Stimulated activated naive B cell treated with anti-CD40 and anti-IgM and Interleukin-4, amounts not matched to agents 10 μg/mL and 1 μg/mL and 100 μg/mL, for 72 hours (primary cell): ENCODE data around the gene ARL5A.
"Not testable (repeated sequence)": the region's sequence is repeated elsewhere in the genome, so short reads cannot be mapped to it uniquely, and the experiment has no call there.

Experiments used
- ATAC-seq, 2 donors: fragments of 150-1000 bp; cut with Tn5 transposase; replicated peaks; 2 replicates each; pipeline ENCODE4 v1.10.0; 2021; ENCODE audit warnings: moderate library complexity in 1 of 2
- DNase-seq: peaks from one replicate; pipeline ENCODE4 v3.0.0; 2021
- H3K27ac Mint-ChIP-seq: one replicate; pipeline ENCODE4 v1.8.0; 2022; ENCODE audit warnings: mild to moderate bottlenecking, mixed read lengths
- H3K27me3 Mint-ChIP-seq, 2 donors: one replicate each; pipeline ENCODE4 v1.8.0; 2022; ENCODE audit warnings: mixed read lengths in 2 of 2
- H3K36me3 Mint-ChIP-seq, 2 donors: one replicate each; pipeline ENCODE4 v1.8.0; 2022; ENCODE audit warnings: mixed read lengths in 2 of 2, mild to moderate bottlenecking in 1 of 2
- H3K4me1 Mint-ChIP-seq, 2 donors: one replicate each; pipeline ENCODE4 v1.8.0; 2022; ENCODE audit warnings: mixed read lengths in 2 of 2, mild to moderate bottlenecking in 1 of 2
- H3K4me3 Mint-ChIP-seq, 2 donors: one replicate each; pipeline ENCODE4 v1.8.0; 2022; ENCODE audit warnings: mild to moderate bottlenecking in 2 of 2, mixed read lengths in 2 of 2, moderate library complexity in 1 of 2
- H3K9me3 Mint-ChIP-seq, 2 donors: one replicate each; pipeline ENCODE4 v1.8.0; 2022; ENCODE audit warnings: mixed read lengths in 2 of 2, mild to moderate bottlenecking in 1 of 2

ARL5A gene

DNA sequence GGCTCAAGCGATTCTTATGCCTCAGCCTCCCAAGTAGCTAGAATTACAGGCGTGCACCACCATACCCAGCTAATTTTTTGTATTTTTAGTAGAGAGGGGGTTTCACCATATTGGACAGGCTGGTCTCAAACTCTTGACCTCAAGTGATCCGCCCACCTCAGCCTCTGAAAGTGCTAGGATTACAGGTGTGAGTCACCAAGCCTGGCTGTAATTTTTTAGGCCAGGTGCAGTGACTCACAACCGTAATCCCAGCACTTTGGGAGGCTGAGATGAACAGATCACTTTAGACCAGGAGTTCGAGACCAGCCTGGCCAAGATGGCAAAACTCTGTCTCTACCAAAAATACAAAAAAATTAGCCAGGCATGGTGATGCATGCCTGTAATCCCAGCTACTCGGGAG is 33.8 kb downstream of the ARL5A start:
- Mint-ChIP-seq H3K36me3 (peaks cover 31 to 33% of the 10 kb centered on the region in 2 donors), H3K4me1 (peaks cover 2 to 12% of the 10 kb centered on the region in 2 donors)
- ATAC-seq, H3K27ac Mint-ChIP-seq, DNase-seq, H3K4me3 Mint-ChIP-seq, H3K9me3 Mint-ChIP-seq, H3K27me3 Mint-ChIP-seq: not testable (repeated sequence)

DNA sequence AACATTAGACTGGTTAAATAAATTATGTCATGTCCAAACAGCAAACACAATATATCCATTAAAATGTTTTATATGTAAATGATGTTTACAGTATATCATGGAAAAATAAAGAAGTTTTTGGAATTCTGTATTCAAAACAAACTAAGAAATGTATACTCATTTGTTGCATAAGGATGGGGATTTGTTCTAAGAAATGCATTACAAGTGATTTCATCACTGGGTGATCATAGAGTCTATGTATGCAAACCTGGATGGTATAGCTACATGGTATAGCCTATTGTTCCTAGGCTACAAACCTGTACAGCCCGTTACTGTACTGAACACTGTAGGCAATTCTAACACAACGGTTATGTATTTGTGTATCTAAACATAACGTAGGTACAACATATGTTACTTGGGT is 35.1 kb downstream of the ARL5A start:
- peaks cover 2 to 14% of the 10 kb centered on the region in 2 donors for H3K4me1 Mint-ChIP-seq
- no peak overlapping the region for H3K27ac Mint-ChIP-seq
- H3K9me3 Mint-ChIP-seq = no peaks in the 10 kb centered on the region
- no peak for ATAC-seq
- no peaks in the 10 kb centered on the region for H3K27me3 Mint-ChIP-seq
- H3K4me3 Mint-ChIP-seq = no peak overlapping the region
- no peak for DNase-seq
- H3K36me3 Mint-ChIP-seq = peaks cover 33 to 35% of the 10 kb centered on the region in 2 donors

- H3K36me3 Mint-ChIP-seq = peaks cover 35 to 37% of the 10 kb centered on the region in 2 donors
- H3K9me3 Mint-ChIP-seq = no peaks in the 10 kb centered on the region
- no peak overlapping the region for H3K4me3 Mint-ChIP-seq
- no peak for DNase-seq
- H3K4me1 Mint-ChIP-seq = peaks cover 3 to 18% of the 10 kb centered on the region in 2 donors
- H3K27me3 Mint-ChIP-seq = no peaks in the 10 kb centered on the region
- ATAC-seq = peak; percentile 41 to 60
- H3K27ac Mint-ChIP-seq = no peak overlapping the region
These were observed 35.6 kb downstream of the ARL5A start for GRCh38 chr2:151792589-151792988.

- H3K4me1 Mint-ChIP-seq = peaks cover 3 to 13% of the 10 kb centered on the region in 2 donors
- no peak for DNase-seq
- no peak overlapping the region for H3K27ac Mint-ChIP-seq
- H3K36me3 Mint-ChIP-seq = peaks cover 30% of the 10 kb centered on the region in 2 donors
- H3K9me3 Mint-ChIP-seq = no peaks in the 10 kb centered on the region
- ATAC-seq = no peak
- H3K27me3 Mint-ChIP-seq = no peaks in the 10 kb centered on the region
- no peak overlapping the region for H3K4me3 Mint-ChIP-seq
These were observed 36.7 kb downstream of the ARL5A start for GRCh38 chr2:151791545-151791944.

- no peak for ATAC-seq
- peak overlapping the region; percentile 10 for H3K27ac Mint-ChIP-seq
These were observed 37.5 kb downstream of the ARL5A start for GRCh38 chr2:151790689-151791088.

DNA sequence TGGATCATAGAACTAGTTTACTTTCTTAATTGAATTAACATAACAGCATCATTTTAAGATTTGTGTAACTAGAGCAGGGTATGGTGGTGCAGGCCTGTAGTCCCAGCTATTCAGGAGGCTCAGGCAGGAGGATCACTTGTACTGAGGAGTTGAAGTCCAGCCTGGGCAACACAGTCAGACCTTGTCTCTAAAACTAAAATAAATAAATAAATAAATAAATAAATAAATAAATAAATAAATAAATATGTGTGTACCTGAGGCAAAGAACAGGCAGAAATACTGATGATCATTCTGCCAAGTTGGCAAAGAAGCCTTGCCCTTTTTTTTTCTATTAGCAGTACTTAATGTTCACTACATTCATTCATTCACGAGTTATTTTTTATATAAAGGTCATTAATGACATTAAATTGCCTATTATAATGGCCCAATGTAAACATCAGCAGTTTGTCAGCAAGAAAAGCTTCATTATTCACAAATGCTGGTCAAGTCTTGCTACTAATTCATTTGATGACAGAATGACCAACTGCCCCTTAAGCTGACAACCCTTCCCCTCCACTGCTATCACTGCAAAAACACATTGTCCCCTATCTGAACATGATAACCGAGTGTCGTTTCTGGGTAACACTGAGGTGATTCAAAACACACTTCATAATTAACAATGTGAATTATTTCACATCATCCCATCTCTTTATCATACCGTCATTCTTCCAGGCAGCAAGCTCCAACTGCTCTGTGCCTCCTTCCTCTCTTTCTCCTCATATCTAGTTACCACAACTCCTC is 39.0 kb downstream of the ARL5A start:
- Mint-ChIP-seq H3K4me1 (peaks cover 8 to 30% of the 10 kb centered on the region in 2 donors), H3K27me3 (no peaks in the 10 kb centered on the region), H3K4me3 (no peak overlapping the region), H3K27ac (peak overlapping the region; percentile 81), H3K9me3 (no peaks in the 10 kb centered on the region), H3K36me3 (peaks cover 36 to 42% of the 10 kb centered on the region in 2 donors)
- no peak for DNase-seq
- ATAC-seq = no peak

More at GRCh38 chr2:151790689-151791088, 37.5 kb downstream of the ARL5A start:
- H3K36me3 Mint-ChIP-seq = peaks cover 28 to 30% of the 10 kb centered on the region in 2 donors
- no peak for DNase-seq
- H3K9me3 Mint-ChIP-seq = no peaks in the 10 kb centered on the region
- H3K27me3 Mint-ChIP-seq = no peaks in the 10 kb centered on the region
- peaks cover 3 to 19% of the 10 kb centered on the region in 2 donors for H3K4me1 Mint-ChIP-seq
- no peak overlapping the region for H3K4me3 Mint-ChIP-seq

DNA sequence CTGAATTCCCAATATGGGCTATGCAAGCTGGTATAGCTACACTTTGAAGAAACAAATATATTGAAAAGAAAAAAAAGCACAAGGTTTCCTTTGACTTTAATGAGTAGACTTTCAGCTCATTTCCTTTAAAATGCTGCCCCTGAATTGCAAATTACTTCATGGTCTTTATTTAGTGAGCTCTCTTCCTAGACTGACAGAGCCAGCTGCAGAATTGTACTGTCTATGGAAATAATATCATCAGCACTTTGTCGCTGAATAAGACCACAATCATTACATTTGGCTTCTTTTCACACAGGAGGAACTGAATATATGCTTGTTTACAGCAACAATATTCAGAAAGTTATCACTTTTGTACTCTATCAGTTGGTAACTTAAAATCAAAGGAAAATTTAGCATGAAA is 41.7 kb downstream of the ARL5A start:
- Mint-ChIP-seq H3K27ac (no peak overlapping the region), H3K4me3 (no peak overlapping the region), H3K9me3 (no peaks in the 10 kb centered on the region), H3K4me1 (peaks cover 11 to 23% of the 10 kb centered on the region in 2 donors), H3K27me3 (no peaks in the 10 kb centered on the region), H3K36me3 (peaks cover 38 to 44% of the 10 kb centered on the region in 2 donors)
- DNase-seq (no peak), ATAC-seq (no peak)

DNA sequence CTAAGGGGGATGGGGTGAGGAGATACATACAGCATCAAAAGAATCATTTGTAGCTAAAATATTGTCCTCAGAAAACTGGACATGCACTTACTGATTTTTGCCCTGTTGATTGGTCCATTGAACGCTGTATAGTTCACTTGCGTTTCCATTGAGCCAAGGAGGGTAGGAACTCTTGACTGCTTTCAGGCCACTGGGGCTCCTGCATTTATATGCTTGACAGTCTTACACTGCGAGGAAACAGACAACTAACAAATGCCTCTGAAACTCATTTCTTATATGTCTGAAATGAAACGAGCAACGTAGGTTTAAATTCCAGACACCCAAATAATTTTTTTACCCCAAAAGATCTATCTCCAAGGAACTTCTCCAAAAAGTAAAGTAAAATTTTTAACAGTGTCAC is 42.1 kb downstream of the ARL5A start:
- ATAC-seq (no peak), DNase-seq (no peak)
- Mint-ChIP-seq H3K4me1 (peaks cover 11 to 23% of the 10 kb centered on the region in 2 donors), H3K27me3 (no peaks in the 10 kb centered on the region), H3K27ac (no peak overlapping the region), H3K4me3 (no peak overlapping the region), H3K9me3 (no peaks in the 10 kb centered on the region), H3K36me3 (peaks cover 38 to 40% of the 10 kb centered on the region in 2 donors)

GRCh38 chr2:151783133-151783520 is 45.1 kb downstream of the ARL5A start:
- H3K4me3 Mint-ChIP-seq = no peak overlapping the region
- no peaks in the 10 kb centered on the region for H3K27me3 Mint-ChIP-seq
- H3K36me3 Mint-ChIP-seq = peaks cover 48 to 53% of the 10 kb centered on the region in 2 donors
- ATAC-seq = no peak
- H3K27ac Mint-ChIP-seq = no peak overlapping the region
- peaks cover 8 to 21% of the 10 kb centered on the region in 2 donors for H3K4me1 Mint-ChIP-seq
- DNase-seq = no peak
- H3K9me3 Mint-ChIP-seq = peaks cover 3 to 4% of the 10 kb centered on the region in 2 donors

GRCh38 chr2:151782378-151783132 is 45.7 kb downstream of the ARL5A start:
- Mint-ChIP-seq H3K4me3 (no peak overlapping the region), H3K36me3 (peaks cover 49 to 54% of the 10 kb centered on the region in 2 donors), H3K4me1 (peaks cover 7 to 18% of the 10 kb centered on the region in 2 donors), H3K9me3 (peaks cover 3 to 6% of the 10 kb centered on the region in 2 donors), H3K27ac (no peak overlapping the region), H3K27me3 (no peaks in the 10 kb centered on the region)
- DNase-seq (no peak), ATAC-seq (no peak)

DNA sequence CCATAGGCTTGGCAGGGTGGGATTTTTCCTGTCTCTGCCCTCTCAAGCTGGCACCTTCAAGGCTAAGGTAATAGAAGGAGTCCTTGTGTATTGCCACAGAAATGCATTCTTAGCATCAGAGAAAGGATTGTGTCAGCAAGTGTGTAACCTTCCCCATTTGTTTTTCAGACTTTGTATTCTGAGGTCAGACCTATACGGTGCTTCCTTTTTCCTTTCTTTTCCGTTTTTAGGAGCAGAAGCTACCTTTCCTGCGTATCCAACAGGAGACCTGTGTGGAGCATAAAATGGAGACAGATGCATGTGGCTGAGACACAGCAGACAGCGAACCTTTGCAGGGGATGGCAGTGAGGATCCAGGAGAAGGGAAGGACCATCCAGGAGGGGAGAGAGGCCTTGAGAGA is 46.6 kb downstream of the ARL5A start:
- ATAC-seq (no peak), DNase-seq (no peak)
- H3K36me3 Mint-ChIP-seq = peaks cover 59 to 63% of the 10 kb centered on the region in 2 donors
- peaks cover 7 to 18% of the 10 kb centered on the region in 2 donors for H3K4me1 Mint-ChIP-seq
- peaks cover 3 to 8% of the 10 kb centered on the region in 2 donors for H3K9me3 Mint-ChIP-seq
- H3K27ac Mint-ChIP-seq = no peak overlapping the region
- H3K4me3 Mint-ChIP-seq = no peak overlapping the region
- H3K27me3 Mint-ChIP-seq = no peaks in the 10 kb centered on the region

DNA sequence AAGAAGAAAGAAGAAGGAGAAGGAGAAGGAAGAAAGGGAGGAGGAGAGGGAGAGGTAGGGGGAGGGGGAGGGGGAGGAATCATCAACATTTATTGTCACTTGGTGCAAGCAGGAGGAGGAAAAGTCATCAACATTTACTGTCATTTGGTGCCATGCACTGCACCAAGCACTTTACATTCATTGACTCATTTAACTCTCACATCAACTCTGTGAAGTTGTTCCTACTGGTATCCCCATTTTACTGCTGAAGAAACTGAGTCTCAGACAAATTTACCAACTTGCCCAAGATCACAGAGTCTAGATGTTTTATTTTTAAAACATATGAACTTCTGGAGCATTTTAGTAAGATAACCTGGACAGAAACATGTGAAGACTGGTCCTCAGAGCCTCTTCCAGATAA is 47.3 kb downstream of the ARL5A start:
- H3K36me3 Mint-ChIP-seq = peaks cover 66 to 71% of the 10 kb centered on the region in 2 donors
- peaks cover 7 to 15% of the 10 kb centered on the region in 2 donors for H3K4me1 Mint-ChIP-seq
- H3K9me3 Mint-ChIP-seq = peaks cover 3 to 8% of the 10 kb centered on the region in 2 donors
- DNase-seq (no peak), ATAC-seq (no peak)
- H3K4me3 Mint-ChIP-seq = no peak overlapping the region
- no peaks in the 10 kb centered on the region for H3K27me3 Mint-ChIP-seq
- H3K27ac Mint-ChIP-seq = no peak overlapping the region

GRCh38 chr2:151777935-151778334 is 50.3 kb downstream of the ARL5A start:
- no peak for DNase-seq
- peaks cover 14 to 25% of the 10 kb centered on the region in 2 donors for H3K4me1 Mint-ChIP-seq
- H3K36me3 Mint-ChIP-seq = peaks cover 58 to 64% of the 10 kb centered on the region in 2 donors
- H3K27ac Mint-ChIP-seq = no peak overlapping the region
- H3K27me3 Mint-ChIP-seq = no peaks in the 10 kb centered on the region
- no peak for ATAC-seq
- H3K4me3 Mint-ChIP-seq = no peak overlapping the region
- peaks cover 3 to 11% of the 10 kb centered on the region in 2 donors for H3K9me3 Mint-ChIP-seq

GRCh38 chr2:151777487-151777886 is 50.7 kb downstream of the ARL5A start:
- peak overlapping the region; percentile 75 for H3K27ac Mint-ChIP-seq
- H3K36me3 Mint-ChIP-seq = peaks cover 55 to 60% of the 10 kb centered on the region in 2 donors
- DNase-seq = no peak
- H3K4me3 Mint-ChIP-seq = no peak overlapping the region
- no peaks in the 10 kb centered on the region for H3K27me3 Mint-ChIP-seq
- H3K9me3 Mint-ChIP-seq = peaks cover 3 to 11% of the 10 kb centered on the region in 2 donors
- H3K4me1 Mint-ChIP-seq = peaks cover 13 to 29% of the 10 kb centered on the region in 2 donors
- no peak for ATAC-seq
